HepG2 (cell line): ENCODE data around the gene MRPL43. TPM values are rescaled to one million over a fixed set of nuclear protein-coding genes. Genes with fewer than 3 reads are reported as not detected.

Experiments
- ARNTL ChIP-seq: sonication (generic); formaldehyde crosslinking; IDR thresholded peaks from 2 replicates; pipeline ENCODE4 v1.4.0; 2020; ENCODE audit warnings: mild to moderate bottlenecking, missing genetic modification reagents
- E2F1 ChIP-seq: sonication (generic); formaldehyde crosslinking; IDR thresholded peaks from 2 replicates; pipeline ENCODE4 v1.5.0; 2020; ENCODE audit warnings: missing genetic modification reagents
- MTA1 ChIP-seq: sonication (generic); formaldehyde crosslinking; IDR thresholded peaks from 2 replicates; pipeline ENCODE4 v1.4.0; 2020; ENCODE audit warnings: missing genetic modification reagents, mild to moderate bottlenecking, borderline replicate concordance
- NFE2 ChIP-seq: sonication (generic); formaldehyde crosslinking; IDR thresholded peaks from 2 replicates; pipeline ENCODE4 v1.4.0; 2020; ENCODE audit warnings: missing genetic modification reagents
- PHF21A ChIP-seq: sonication (generic); formaldehyde crosslinking; IDR thresholded peaks from 2 replicates; pipeline ENCODE4 v1.5.0; 2020; ENCODE audit warnings: mild to moderate bottlenecking, missing genetic modification reagents
- RFXAP ChIP-seq: sonication (generic); formaldehyde crosslinking; IDR thresholded peaks from 2 replicates; pipeline ENCODE4 v1.4.0; 2020; ENCODE audit warnings: missing genetic modification reagents, borderline replicate concordance
- SPEN ChIP-seq: sonication (generic); formaldehyde crosslinking; IDR thresholded peaks from 2 replicates; pipeline ENCODE4 v1.5.1; 2020; ENCODE audit warnings: low read depth, mild to moderate bottlenecking, missing genetic modification reagents
- ZBTB2 ChIP-seq: sonication (generic); formaldehyde crosslinking; IDR thresholded peaks from 2 replicates; pipeline ENCODE4 v1.8.0; 2022; ENCODE audit warnings: low read depth, missing genetic modification reagents
- ZNF350 ChIP-seq: sonication (generic); formaldehyde crosslinking; IDR thresholded peaks from 2 replicates; pipeline ENCODE4 v1.4.0; 2020; ENCODE audit warnings: mild to moderate bottlenecking, low read depth, missing genetic modification reagents, borderline replicate concordance
- ZNF547 ChIP-seq: sonication (generic); formaldehyde crosslinking; IDR thresholded peaks from 2 replicates; pipeline ENCODE4 v1.5.1; 2020; ENCODE audit warnings: mild to moderate bottlenecking, missing genetic modification reagents
- ZNF737 ChIP-seq: sonication (generic); formaldehyde crosslinking; IDR thresholded peaks from 2 replicates; pipeline ENCODE4 v1.5.0; 2020; ENCODE audit warnings: missing genetic modification reagents, mild to moderate bottlenecking, borderline replicate concordance
- polyA plus RNA-seq, 8 experiments: library from polyadenylated mRNA; depleted of rRNA in 3 of 8; stranded (reverse) in 7 of 8; unstranded in 1 of 8; fragments of >200 nt; fragmentation: Illumina TruSeq in 4 of 8; extraction: Trizol in 4 of 8; gene quantifications; 2 replicates each; pipeline versions ENCODE4 v1.2.1 to v1.2.3, GENCODE V29; 2011 to 2016; ENCODE audit warnings: low read depth in 4 of 8, missing spikeins in 1 of 8, mixed read lengths in 1 of 8; ENCODE audit not compliant: insufficient read depth in 1 of 8
- total RNA-seq, 5 experiments: library from RNA; depleted of rRNA; stranded (reverse); fragments of >200 nt; fragmentation: Illumina TruSeq; extraction: Trizol; gene quantifications; 2 replicates each; pipeline ENCODE4 v1.2.3, GENCODE V29; 2016; ENCODE audit warnings: low read depth in 1 of 5
- TF ChIP-seq, protein P1 (sequence below): IDR thresholded peaks from 2 replicates; pipeline ENCODE4 v1.6.1; 2016; ENCODE audit warnings: low read depth, missing genetic modification reagents, missing compliant biosample characterization
- TF ChIP-seq, protein P2 (sequence below): sonication (generic); formaldehyde crosslinking; IDR thresholded peaks from 2 replicates; pipeline ENCODE4 v1.4.0; 2020; ENCODE audit warnings: missing genetic modification reagents
- TF ChIP-seq, protein P3 (sequence below): sonication (generic); formaldehyde crosslinking; IDR thresholded peaks from 2 replicates; pipeline ENCODE4 v1.5.1; 2020; ENCODE audit warnings: mild to moderate bottlenecking, moderate library complexity, missing genetic modification reagents

The MRPL43 gene
- total and polyA plus RNA-seq, 2 of the 13 experiments (the other 11 are each of a cell fraction or from before 2014, with no cell fraction given): 71.0 to 73.7 TPM

- TF ChIP-seq, protein P1, sequence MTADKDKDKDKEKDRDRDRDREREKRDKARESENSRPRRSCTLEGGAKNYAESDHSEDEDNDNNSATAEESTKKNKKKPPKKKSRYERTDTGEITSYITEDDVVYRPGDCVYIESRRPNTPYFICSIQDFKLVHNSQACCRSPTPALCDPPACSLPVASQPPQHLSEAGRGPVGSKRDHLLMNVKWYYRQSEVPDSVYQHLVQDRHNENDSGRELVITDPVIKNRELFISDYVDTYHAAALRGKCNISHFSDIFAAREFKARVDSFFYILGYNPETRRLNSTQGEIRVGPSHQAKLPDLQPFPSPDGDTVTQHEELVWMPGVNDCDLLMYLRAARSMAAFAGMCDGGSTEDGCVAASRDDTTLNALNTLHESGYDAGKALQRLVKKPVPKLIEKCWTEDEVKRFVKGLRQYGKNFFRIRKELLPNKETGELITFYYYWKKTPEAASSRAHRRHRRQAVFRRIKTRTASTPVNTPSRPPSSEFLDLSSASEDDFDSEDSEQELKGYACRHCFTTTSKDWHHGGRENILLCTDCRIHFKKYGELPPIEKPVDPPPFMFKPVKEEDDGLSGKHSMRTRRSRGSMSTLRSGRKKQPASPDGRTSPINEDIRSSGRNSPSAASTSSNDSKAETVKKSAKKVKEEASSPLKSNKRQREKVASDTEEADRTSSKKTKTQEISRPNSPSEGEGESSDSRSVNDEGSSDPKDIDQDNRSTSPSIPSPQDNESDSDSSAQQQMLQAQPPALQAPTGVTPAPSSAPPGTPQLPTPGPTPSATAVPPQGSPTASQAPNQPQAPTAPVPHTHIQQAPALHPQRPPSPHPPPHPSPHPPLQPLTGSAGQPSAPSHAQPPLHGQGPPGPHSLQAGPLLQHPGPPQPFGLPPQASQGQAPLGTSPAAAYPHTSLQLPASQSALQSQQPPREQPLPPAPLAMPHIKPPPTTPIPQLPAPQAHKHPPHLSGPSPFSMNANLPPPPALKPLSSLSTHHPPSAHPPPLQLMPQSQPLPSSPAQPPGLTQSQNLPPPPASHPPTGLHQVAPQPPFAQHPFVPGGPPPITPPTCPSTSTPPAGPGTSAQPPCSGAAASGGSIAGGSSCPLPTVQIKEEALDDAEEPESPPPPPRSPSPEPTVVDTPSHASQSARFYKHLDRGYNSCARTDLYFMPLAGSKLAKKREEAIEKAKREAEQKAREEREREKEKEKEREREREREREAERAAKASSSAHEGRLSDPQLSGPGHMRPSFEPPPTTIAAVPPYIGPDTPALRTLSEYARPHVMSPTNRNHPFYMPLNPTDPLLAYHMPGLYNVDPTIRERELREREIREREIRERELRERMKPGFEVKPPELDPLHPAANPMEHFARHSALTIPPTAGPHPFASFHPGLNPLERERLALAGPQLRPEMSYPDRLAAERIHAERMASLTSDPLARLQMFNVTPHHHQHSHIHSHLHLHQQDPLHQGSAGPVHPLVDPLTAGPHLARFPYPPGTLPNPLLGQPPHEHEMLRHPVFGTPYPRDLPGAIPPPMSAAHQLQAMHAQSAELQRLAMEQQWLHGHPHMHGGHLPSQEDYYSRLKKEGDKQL (CRISPR knock-in tag): peak; percentile 90
- TF ChIP-seq, protein P2, sequence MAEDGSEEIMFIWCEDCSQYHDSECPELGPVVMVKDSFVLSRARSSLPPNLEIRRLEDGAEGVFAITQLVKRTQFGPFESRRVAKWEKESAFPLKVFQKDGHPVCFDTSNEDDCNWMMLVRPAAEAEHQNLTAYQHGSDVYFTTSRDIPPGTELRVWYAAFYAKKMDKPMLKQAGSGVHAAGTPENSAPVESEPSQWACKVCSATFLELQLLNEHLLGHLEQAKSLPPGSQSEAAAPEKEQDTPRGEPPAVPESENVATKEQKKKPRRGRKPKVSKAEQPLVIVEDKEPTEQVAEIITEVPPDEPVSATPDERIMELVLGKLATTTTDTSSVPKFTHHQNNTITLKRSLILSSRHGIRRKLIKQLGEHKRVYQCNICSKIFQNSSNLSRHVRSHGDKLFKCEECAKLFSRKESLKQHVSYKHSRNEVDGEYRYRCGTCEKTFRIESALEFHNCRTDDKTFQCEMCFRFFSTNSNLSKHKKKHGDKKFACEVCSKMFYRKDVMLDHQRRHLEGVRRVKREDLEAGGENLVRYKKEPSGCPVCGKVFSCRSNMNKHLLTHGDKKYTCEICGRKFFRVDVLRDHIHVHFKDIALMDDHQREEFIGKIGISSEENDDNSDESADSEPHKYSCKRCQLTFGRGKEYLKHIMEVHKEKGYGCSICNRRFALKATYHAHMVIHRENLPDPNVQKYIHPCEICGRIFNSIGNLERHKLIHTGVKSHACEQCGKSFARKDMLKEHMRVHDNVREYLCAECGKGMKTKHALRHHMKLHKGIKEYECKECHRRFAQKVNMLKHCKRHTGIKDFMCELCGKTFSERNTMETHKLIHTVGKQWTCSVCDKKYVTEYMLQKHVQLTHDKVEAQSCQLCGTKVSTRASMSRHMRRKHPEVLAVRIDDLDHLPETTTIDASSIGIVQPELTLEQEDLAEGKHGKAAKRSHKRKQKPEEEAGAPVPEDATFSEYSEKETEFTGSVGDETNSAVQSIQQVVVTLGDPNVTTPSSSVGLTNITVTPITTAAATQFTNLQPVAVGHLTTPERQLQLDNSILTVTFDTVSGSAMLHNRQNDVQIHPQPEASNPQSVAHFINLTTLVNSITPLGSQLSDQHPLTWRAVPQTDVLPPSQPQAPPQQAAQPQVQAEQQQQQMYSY (CRISPR knock-in tag): no peak
- TF ChIP-seq SPEN (CRISPR knock-in tag) (no peak; the same call in 1 of the 2 replicates), MTA1 (CRISPR knock-in tag) (peak; percentile 76; the same call in 1 of the 2 replicates), ZNF350 (CRISPR knock-in tag) (no peak; the same call in 1 of the 2 replicates), NFE2 (no peak), ZNF547 (CRISPR knock-in tag) (no peak; the same call in 1 of the 2 replicates), PHF21A (CRISPR knock-in tag) (peak; percentile 100), RFXAP (CRISPR knock-in tag) (no peak; the same call in 1 of the 2 replicates), ARNTL (CRISPR knock-in tag) (peak; percentile 91), ZBTB2 (CRISPR knock-in tag) (no peak), E2F1 (CRISPR knock-in tag) (no peak), ZNF737 (no peak)
- TF ChIP-seq, protein P3, sequence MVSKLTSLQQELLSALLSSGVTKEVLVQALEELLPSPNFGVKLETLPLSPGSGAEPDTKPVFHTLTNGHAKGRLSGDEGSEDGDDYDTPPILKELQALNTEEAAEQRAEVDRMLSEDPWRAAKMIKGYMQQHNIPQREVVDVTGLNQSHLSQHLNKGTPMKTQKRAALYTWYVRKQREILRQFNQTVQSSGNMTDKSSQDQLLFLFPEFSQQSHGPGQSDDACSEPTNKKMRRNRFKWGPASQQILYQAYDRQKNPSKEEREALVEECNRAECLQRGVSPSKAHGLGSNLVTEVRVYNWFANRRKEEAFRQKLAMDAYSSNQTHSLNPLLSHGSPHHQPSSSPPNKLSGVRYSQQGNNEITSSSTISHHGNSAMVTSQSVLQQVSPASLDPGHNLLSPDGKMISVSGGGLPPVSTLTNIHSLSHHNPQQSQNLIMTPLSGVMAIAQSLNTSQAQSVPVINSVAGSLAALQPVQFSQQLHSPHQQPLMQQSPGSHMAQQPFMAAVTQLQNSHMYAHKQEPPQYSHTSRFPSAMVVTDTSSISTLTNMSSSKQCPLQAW (CRISPR knock-in tag): peak; percentile 98
These were observed 16.1 kb downstream of the MRPL43 start (continued) for GRCh38 chr10:100970914-100971811.
